SKM-1 (cell line): ENCODE results near the gene THEMIS2.

Experiments used
- DNase-seq: peaks from one replicate; lab custom pipeline; 2025; ENCODE audit not compliant: unreplicated experiment; lab: John Stamatoyannopoulos, UW

The THEMIS2 gene

DNA sequence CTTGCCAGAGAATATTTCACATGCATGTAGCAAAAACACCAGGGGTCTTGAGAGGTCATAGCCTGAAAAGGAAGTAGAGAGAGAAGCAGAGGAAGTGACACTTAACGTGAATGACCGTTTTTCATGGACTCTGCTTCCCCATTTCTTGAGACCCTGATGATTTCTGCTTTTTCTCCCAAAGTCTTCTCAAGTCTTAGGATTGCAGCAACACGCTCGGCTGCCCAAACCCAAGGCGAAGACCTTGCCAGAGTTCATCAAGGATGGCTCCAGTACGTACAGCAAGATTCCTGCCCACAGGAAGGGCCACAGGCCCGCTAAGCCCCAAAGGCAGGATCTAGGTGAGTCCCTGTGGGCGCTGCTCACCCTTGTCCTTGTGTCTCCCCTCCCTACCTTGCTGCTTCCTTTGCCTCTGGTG is 12.8 kb downstream of the THEMIS2 start:
- peak; percentile 96 for DNase-seq

DNA sequence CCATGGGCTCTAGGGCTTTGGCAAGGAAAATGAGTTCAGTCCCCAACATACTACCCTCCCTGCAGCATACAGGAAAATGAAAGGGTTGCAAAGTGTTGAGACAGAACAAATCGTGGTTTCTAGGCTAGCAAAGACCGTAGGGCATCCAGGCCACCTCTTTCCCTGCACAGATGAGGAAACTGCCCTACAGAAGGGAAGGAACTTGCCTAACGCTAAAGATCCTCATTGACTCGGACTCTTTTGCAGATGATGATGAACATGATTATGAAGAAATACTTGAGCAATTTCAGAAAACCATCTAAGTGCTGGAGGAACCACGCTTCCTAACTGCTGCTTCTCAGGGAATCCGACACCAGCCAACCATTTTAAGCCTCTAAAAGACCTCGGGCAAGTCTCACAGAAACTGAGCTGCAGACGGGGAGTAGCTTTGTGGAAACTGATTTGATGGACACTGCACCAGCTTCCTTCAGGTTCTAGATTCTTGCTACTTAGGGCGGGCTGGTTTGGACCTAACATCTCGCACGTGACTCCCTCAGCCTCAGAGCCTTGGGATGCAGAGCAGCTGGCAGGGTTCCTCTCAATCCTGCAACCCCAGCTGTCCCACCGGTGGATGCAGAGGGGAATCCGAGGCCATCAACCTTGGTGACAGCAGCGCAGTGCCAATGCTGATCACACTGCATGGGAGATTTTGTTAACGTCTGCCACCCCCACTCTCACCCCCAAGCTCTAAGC is 13.4 kb downstream of the THEMIS2 start:
- DNase-seq: peak; percentile 92

DNA sequence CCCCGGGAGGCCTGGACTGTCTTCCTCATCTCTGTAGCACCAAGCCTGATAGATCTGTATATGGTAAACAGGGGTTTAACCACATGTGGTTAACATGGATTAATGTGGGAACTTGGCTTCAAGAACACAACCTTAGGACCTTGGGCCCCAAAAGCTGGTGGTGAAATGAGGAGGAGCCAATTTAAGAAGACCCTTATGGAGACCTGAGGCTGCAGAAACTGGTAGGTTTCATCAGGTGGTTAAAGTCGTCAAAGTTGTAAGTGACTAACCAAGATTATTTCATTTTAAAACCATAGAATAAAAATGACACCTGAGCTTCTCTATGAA is 14.0 kb downstream of the THEMIS2 start:
- DNase-seq: no peak

DNA sequence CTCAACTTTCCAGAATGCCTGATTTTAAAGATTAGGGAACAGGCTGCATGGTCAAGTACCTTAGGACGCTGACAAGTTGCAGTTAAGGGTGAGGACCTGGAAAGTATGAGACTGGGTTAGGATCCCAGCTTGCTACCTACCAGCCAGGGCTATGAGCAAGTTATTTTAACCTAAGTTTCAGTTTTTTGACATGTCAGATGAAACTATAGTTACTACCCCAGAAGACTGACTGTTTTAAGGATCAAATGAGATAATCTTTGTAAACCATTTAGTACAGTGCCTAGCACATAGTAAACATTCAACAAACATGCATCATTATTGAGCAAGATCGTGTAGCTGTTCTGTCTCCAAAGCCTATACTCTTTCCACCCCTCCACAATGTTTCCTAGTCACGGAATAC is 14.4 kb downstream of the THEMIS2 start:
- no peak for DNase-seq

DNA sequence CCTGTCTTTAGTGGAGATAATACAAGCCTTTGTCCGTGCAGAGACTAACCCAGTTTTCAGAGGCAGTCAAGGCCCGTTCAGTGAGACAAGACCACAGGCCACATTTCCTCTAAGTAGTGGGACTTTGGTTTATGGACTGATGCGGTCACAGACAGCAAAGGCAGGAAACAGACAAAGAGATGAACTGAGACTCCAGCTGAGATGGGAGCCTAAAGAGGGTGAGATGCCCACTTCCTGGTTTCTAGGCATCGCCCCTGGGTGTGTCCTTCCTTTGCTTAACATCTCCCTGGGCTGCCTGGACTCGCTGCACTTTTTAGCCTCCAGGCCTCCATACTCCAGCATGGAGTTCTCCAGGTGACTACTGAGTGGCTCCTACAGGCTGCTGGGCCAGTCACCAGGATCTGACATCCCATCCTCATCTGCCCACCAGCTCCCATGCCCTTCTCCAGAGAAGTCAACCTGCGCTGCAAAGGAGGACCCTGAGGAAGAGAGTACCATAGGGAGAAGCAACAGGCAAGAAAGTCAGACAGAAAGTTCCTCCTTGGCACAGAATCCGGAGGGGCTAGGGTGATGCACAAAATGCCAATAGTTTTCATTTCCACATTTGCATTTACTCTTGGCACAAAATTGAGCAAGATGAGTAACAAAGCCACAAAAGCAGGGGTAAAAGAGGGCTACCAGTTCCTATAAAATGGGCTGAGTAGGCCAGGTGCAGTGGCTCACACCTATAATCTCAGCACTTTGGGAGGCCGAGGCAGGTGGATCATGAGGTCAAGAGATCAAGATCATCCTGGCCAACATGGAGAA is 15.1 kb downstream of the THEMIS2 start:
- DNase-seq: peak; percentile 74

DNA sequence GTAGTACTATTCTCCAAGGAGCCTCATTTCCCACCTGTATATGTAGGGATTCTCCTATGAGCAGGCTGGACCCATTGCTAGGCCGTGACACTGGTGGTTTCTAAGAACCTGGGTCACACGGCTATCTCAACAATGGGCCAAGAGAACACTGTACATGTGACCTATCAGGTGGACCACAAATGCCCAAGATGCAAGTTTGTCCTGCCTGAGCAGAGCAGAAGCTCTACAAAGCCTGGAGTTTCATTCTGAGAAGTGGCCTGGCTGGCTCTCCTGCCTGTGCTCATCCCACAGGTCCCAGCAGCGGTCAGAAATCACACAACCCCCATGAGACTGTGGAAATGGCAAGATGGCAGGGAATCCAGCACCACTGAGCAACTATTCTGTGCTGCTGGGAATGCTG is 17.2 kb downstream of the THEMIS2 start:
- DNase-seq: no peak

DNA sequence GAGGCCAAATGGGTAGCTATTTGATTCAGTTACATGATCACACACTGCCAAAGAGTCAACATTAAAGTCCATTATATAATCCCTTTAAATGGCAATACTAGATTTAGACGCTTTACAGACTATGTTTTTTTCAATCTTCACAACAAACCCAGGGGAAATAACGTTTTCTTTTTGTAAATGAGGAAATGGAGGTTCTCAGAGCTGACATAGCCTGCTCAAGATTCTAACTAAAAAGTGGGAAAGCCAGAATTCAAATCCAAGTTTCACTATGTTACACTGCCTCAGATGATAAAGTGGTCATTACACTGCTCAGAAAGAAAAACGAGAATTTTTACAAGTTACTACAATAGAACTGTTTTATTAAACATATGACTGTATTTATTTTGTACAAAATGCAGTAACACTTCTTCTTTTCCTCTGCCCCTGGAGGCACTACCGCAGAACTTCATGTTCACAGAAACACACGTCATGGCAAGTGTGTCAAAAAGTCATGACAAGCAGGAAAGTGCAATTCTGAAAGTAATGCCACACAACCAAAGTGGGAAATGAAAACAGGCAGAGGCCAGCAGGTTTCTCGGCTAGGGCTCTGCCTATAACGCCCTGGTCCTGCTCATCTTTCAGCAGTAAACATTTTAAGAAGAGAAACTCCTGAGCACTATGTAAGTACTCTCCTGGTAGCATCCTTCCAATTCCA is 19.0 kb downstream of the THEMIS2 start:
- DNase-seq: no peak

DNA sequence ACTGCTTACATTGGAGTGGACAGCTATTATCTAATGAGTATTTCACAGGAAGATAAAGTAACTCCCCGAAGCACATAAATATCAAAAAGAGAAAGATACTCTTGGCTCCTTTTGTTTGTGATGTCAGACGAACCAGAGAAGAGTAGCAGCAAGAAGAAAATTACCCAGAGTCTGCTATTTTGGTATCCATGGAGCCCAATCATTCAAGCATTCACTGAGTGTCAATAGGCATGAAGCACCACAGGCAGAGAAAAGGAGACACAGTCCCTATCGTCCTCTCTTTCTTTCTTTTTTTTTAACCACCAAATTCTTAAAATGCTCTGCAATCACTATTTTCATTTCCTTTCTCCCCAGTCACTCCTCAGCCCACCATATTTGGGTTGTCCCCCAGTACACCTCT is 22.2 kb downstream of the THEMIS2 start:
- DNase-seq: no peak

DNA sequence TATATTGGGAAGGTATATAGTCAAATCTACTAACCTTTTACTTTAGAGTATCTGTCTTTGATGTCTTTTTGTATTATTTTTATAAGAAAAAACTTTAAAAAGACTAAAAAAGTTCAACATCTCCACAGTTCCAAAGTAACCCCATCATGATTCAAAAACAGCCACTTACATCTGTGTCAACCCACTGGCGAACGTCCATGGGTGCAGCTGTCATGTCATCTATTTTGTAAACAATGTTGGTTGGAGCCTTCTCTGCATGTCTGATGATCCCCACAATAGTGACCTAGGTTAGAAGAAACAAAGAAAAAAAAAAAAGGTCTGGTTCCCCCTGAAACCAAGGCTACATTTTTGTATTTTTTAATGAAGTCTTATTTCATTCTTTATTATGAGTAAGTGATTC is 34.4 kb downstream of the THEMIS2 start:
- DNase-seq: no peak

DNA sequence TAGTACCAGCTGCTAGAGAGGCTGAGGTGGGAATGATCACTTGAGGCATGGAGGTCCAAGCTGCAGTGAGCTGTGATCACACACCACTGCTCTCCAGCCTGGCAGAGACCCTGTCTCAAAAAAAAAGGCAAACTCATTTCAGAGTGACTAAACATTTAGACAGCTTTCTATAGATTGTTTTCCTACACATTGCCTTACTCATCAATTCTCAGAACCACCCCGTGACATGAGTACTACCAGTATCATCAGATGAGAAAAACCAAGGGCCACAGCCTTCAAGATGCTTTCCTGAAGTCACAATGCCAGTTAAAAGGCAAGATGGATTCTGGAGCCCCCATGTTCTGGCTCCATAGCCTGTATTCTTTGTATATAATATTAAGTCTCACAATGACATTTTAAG is 40.1 kb downstream of the THEMIS2 start:
- no peak for DNase-seq

DNA sequence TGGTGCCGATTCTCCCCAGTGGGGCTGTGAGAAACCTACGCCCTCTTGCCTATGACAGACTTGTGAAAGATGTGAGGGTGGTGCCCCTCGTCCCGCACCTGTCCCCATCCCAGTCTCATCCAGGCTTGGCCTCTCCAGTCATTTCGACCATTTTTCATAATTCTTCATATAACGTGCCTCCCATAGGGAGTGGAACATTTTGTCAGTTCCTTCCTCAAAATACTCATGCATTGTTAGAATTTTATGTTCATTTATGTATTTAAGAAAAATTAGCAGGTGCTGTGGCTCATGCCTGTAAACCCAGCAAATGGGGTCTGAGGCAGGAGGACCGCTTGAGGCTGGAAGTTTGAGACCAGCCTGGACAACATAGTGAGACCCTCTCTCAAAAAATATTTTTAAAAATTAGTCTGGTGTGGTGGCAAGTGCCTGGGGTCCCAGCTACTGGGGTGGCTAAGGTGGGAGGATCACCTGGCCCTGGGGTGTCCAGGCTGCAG is 42.8 kb downstream of the THEMIS2 start:
- DNase-seq: no peak

DNA sequence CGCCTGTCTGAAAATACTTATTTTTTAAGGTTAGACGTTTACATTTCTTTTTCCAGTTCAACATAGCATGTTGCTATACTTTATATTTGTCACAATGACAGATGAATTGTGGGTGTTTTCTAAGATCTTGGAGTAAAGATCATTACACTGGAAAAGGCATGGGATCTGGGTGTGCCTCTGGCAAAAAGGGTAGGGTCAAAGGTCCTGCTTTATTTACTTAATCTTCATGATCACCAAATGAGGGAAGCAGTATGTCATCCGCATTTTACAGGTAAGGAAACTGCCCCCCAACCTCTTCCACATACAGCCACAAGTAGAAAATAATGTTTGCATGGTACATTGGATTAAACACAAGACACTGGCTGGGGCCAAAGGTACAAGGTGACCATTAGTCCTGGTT is 49.9 kb downstream of the THEMIS2 start:
- no peak for DNase-seq

DNA sequence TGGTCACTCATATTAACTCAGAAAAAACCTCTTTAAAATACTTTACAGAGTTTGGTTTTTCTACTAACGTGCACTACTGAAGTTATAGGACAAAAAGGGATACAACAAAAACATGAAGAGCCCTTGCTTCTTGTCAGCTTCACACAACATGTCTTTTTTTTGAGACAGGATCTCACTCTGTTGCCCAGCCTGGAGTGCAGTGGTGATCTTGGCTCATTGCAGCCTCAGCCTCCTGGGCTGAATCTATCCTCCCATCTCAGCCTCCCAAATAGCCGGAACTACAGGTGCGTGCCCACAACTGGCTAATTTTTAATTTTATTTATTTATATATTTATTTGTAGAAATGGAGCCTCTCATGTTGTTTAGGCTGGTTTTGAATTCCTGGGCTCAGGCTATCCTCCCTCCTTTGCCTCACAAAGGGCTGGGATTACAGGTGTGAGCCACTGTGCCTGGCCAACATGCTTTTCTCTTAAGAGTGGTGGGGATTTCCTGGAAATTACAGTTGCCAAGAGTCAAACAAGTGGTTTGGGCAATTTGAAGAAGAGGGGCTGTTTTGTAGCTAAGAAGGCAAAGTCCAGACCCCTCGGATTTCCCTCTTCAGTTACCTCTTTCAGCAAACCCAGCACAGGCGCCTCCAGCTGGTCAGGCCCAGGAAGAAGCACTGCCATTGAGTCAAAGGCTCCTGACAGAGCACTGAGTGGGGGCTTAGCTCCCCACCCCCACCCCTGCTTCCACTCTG is 56.0 kb downstream of the THEMIS2 start:
- no peak for DNase-seq

DNA sequence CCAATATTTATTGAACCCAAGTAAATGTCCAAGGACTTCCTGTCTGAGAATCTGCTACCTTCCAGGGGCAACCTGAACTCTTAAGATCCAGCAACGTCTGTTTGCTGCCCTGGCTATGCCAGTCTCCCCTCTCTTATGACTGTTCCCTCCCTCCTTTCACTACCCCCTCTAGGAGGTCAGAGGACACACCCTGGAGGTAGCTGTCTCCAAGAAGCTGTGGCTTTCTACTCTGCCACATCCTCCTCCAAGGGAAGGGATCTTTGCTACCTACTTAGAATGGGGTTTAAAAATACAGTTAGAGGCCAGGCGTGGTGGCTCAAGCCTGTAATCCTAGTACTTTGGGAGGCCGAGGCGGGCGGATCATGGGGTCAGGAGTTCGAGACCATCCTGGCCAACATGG is 58.8 kb downstream of the THEMIS2 start:
- no peak for DNase-seq

DNA sequence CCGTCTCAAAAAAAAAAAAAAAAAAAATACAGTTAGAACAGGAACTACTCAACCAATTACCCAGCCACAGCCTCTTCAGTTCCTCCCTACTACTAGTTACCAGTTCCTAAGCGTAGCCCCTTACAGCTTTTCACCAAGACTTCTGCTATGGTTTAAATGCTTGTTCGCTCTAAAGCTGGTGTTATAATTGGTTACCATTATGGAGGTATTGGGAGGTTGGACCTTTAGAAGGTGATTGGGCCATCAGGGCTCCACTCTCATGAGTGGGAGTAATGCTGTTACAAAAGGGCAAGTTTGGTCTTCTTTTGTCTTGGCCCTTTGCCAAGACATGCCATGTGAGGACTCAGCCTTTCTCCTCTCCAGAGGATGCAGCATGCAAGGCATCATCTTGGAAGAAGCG is 59.4 kb downstream of the THEMIS2 start:
- DNase-seq: peak; percentile 80

DNA sequence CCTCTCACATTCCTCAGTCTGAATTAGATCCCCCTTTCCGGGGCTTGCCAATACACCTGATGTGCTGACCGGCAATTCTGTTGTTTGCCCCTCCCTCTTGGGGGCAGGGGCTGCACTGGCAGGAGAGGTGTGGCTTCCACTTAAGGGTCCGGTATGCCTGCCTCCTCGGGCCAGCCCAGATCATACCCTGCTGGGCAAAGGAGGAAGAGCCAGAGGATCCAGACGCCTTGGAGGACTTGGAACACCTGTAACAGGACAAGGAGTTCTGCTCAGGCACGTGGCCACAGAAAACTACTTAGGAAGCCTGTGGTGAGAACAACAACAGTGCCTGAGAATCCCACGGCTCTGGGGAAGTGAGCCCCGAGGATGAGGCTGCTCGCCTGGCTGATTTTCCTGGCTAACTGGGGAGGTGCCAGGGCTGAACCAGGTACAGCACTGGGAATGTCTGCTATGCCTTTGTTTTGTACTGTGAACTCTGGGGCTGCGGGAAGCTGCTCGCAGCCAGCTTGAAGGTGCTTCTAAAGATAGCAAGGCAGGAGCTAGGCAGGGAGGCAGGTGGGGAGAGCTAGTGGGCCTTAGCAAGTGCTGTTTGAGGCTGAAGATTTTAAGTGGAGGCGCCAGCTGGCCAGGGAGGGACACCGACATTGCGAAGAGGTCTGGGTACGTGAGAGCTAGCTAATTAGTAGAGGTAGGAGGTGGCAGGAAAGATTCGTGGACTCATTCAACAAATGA is 62.6 kb downstream of the THEMIS2 start, which contains the start of gene SMPDL3B:
Gene SMPDL3B, plus strand, starts transcription at position 183 of the 732 bp plus-strand sequence. Its CDS starts 184 bp downstream, at position 367.
- peak; percentile 18 for DNase-seq

DNA sequence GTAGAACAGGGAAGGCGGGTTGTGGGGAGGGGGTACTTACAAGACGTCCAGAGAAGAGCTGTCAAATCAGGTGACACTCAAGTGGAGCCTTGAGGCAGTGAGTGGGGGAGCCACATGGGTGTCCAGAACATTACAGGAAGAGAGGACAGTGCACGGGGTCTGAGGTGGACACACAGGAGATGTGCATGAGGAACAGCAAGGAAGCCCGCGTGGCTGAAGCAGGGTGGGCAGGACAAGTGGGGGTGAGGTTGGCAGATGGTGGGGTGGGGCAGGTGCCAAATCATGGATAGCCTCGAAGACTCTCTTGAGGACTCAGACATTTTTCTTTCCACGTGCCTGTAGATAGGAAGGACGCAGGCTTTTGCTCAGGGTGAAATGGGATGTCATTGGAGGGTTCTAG is 63.4 kb downstream of the THEMIS2 start:
- no peak for DNase-seq
